Measurements from ENCODE around the gene SMOC2. TPM values are rescaled to one million over a fixed set of nuclear protein-coding genes. Genes with fewer than 3 reads are reported as not detected.

The SMOC2 gene
- polyA plus RNA-seq, 1 donor (not counting 4 experiments of a cell fraction or from before 2014, with no cell fraction given), result 1.1 TPM

DNA sequence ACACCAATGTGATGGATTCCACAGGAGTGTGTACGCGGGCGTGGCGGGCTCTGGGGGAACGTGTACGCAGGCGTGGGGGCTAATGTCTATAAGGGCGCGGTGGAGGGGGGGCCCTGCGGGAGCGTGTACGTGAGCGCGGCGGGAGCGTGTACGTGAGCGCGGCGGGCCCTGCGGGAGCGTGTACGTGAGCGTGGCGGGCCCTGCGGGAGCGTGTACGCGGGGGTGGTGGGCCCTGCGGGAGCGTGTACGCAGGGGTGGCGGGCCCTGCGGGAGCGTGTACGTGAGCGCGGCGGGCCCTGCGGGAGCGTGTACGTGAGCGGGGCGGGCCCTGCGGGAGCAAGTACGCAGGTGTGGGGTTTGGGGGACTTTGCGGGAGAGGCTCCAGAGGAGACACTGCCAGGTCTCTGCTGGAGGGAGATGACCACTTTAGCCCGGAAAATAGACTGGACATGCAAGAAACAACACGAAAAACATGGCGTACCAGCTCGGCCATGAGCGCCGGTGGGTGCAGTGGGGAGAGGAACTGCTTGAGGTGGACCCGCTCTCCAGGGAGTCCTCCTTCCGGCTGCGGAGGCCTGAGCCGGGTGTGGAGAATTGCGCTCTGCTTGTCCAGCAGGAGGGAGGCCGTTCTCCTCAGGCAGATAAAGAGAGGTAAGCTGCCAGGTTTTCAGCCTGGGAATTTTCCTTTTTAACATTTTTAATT, 27.8 kb upstream of the SMOC2 start:
- Histone ChIP-seq H3K27ac (ENCODE audit: control insufficient read depth, insufficient read depth, low read length) (no peak overlapping the region), H2AFZ (ENCODE audit: control insufficient read depth, low read length) (no peak overlapping the region), H3K4me3 (ENCODE audit: control insufficient read depth in 2 of 3, extremely low read depth in 1 of 3, insufficient read depth in 2 of 3, low read depth in 1 of 3, low read length in 3 of 3) (no peak overlapping the region), H3K9me3 (ENCODE audit: control insufficient read depth, low read depth, low read length) (no peaks in the 10 kb centered on the region), H3K27me3 (ENCODE audit: control insufficient read depth, extremely low read depth, insufficient read depth, low read length) (no peaks in the 10 kb centered on the region), H3K4me1 (ENCODE audit: control insufficient read depth, extremely low read depth, insufficient read depth, low read length) (no peaks in the 10 kb centered on the region), H3K4me2 (ENCODE audit: control insufficient read depth, extremely low read depth, insufficient read depth, low read depth, low read length) (no peak overlapping the region), H3K36me3 (ENCODE audit: control insufficient read depth in 2 of 2, extremely low read depth in 1 of 2, insufficient read depth in 2 of 2, low read length in 2 of 2) (no peaks in the 10 kb centered on the region), H3K9me1 (ENCODE audit: control insufficient read depth, extremely low read depth, insufficient read depth, low read length) (no peaks in the 10 kb centered on the region), H3K9ac (ENCODE audit: control insufficient read depth, extremely low read depth, insufficient read depth, low read length) (no peak overlapping the region), H3K79me2 (ENCODE audit: control insufficient read depth, insufficient read depth, low read length) (no peaks in the 10 kb centered on the region), H4K20me1 (ENCODE audit: control insufficient read depth, extremely low read depth, insufficient read depth, low read length) (no peaks in the 10 kb centered on the region)
- dilution Hi-C loops (cut with MboI; ENCODE audit: extremely low pct_ligation_motif_present, low sequenced_read_pairs), result no loop called here
- no peak for TF ChIP-seq CTCF (optimal IDR thresholded peaks at IDR 0.05 in 1 of 3, IDR thresholded peaks at IDR 0.05 in 1 of 3, conservative IDR thresholded peaks at IDR 0.05 in 1 of 3; ENCODE audit: extremely low read depth in 1 of 3, insufficient read depth in 2 of 3, low read length in 3 of 3)
- no peak for TF ChIP-seq EZH2 (IDR thresholded peaks at IDR 0.05; ENCODE audit: low read length)
- DNase-seq (ENCODE audit: low read depth, low spot score) (no peak), FAIRE-seq (no peak)

- Histone ChIP-seq H3K4me1 (ENCODE audit: control insufficient read depth, extremely low read depth, insufficient read depth, low read length) (no peaks in the 10 kb centered on the region), H2AFZ (ENCODE audit: control insufficient read depth, low read length) (no peak overlapping the region), H3K27me3 (ENCODE audit: control insufficient read depth, extremely low read depth, insufficient read depth, low read length) (peaks cover 5% of the 10 kb centered on the region), H4K20me1 (ENCODE audit: control insufficient read depth, extremely low read depth, insufficient read depth, low read length) (no peaks in the 10 kb centered on the region), H3K9ac (ENCODE audit: control insufficient read depth, extremely low read depth, insufficient read depth, low read length) (no peak overlapping the region), H3K79me2 (ENCODE audit: control insufficient read depth, insufficient read depth, low read length) (no peaks in the 10 kb centered on the region), H3K36me3 (ENCODE audit: control insufficient read depth in 2 of 2, extremely low read depth in 1 of 2, insufficient read depth in 2 of 2, low read length in 2 of 2) (no peaks in the 10 kb centered on the region), H3K27ac (ENCODE audit: control insufficient read depth, insufficient read depth, low read length) (no peak overlapping the region), H3K9me1 (ENCODE audit: control insufficient read depth, extremely low read depth, insufficient read depth, low read length) (no peaks in the 10 kb centered on the region), H3K4me3 (ENCODE audit: control insufficient read depth in 2 of 3, extremely low read depth in 1 of 3, insufficient read depth in 2 of 3, low read depth in 1 of 3, low read length in 3 of 3) (no peak overlapping the region), H3K4me2 (ENCODE audit: control insufficient read depth, extremely low read depth, insufficient read depth, low read depth, low read length) (no peak overlapping the region), H3K9me3 (ENCODE audit: control insufficient read depth, low read depth, low read length) (no peaks in the 10 kb centered on the region)
- DNase-seq (ENCODE audit: low read depth, low spot score), result no peak
- no peak for FAIRE-seq
- dilution Hi-C loops (cut with MboI; ENCODE audit: extremely low pct_ligation_motif_present, low sequenced_read_pairs), result no loop called here
- TF ChIP-seq CTCF (optimal IDR thresholded peaks at IDR 0.05 in 1 of 3, IDR thresholded peaks at IDR 0.05 in 1 of 3, conservative IDR thresholded peaks at IDR 0.05 in 1 of 3; ENCODE audit: extremely low read depth in 1 of 3, insufficient read depth in 2 of 3, low read length in 3 of 3) (no peak), EZH2 (IDR thresholded peaks at IDR 0.05; ENCODE audit: low read length) (no peak)
Observed at GRCh38 chr6:168413856-168414255, 27.1 kb upstream of the SMOC2 start.
